ELR (cell line): ENCODE data around the gene RPL7L1.
A peak's percentile ranks its signal among the peaks of the same experiment; 100 is the strongest.
"Not testable (repeated sequence)": the region's sequence is repeated elsewhere in the genome, so short reads cannot be mapped to it uniquely, and the experiment has no call there.

Experiments used
- DNase-seq: peaks from one replicate; pipeline ENCODE4 v3.0.0-alpha.2; 2015; ENCODE audit warnings: low read depth

The RPL7L1 gene

GRCh38 chr6:42891199-42891722, 11.8 kb downstream of the RPL7L1 start:
- no peak for DNase-seq

- not testable (repeated sequence) for DNase-seq
These were observed 14.8 kb downstream of the RPL7L1 start for GRCh38 chr6:42894041-42894828.

- no peak for DNase-seq
These were observed 16.8 kb downstream of the RPL7L1 start for GRCh38 chr6:42896178-42896719.

- peak; percentile 84 for DNase-seq
These were observed 19.5 kb downstream of the RPL7L1 start for GRCh38 chr6:42898891-42899361.

- no peak for DNase-seq
These were observed 20.5 kb downstream of the RPL7L1 start for GRCh38 chr6:42899871-42900270.

- peak; percentile 90 for DNase-seq
These were observed 22.1 kb downstream of the RPL7L1 start for GRCh38 chr6:42901538-42901957.

GRCh38 chr6:42902429-42903263, 23.2 kb downstream of the RPL7L1 start:
- not testable (repeated sequence) for DNase-seq

- DNase-seq = no peak
These were observed 25.1 kb downstream of the RPL7L1 start for GRCh38 chr6:42904467-42904866.

GRCh38 chr6:42907336-42907735, 27.9 kb downstream of the RPL7L1 start:
- no peak for DNase-seq

GRCh38 chr6:42909835-42910234, 30.4 kb downstream of the RPL7L1 start:
- no peak for DNase-seq

- no peak for DNase-seq
These were observed 32.0 kb downstream of the RPL7L1 start for GRCh38 chr6:42911171-42912021.

- peak; percentile 16 for DNase-seq
These were observed 35.1 kb downstream of the RPL7L1 start for GRCh38 chr6:42914546-42914945.

GRCh38 chr6:42915732-42916131, 36.3 kb downstream of the RPL7L1 start, which contains the start of gene PTCRA:
Gene PTCRA (plus strand): TSS chr6:42916053. CDS start chr6:42916070, 17 bp downstream.
- no peak for DNase-seq

- no peak for DNase-seq
These were observed 36.9 kb downstream of the RPL7L1 start for GRCh38 chr6:42916288-42916687.

GRCh38 chr6:42921801-42922200, 42.4 kb downstream of the RPL7L1 start:
- DNase-seq = no peak

- no peak for DNase-seq
These were observed 44.2 kb downstream of the RPL7L1 start for GRCh38 chr6:42923666-42924065.

- peak; percentile 19 for DNase-seq
These were observed 45.9 kb downstream of the RPL7L1 start for GRCh38 chr6:42925248-42925857.

GRCh38 chr6:42928986-42929820, 49.8 kb downstream of the RPL7L1 start, which contains the start of gene CNPY3:
Gene CNPY3 (plus strand): TSS chr6:42929480. CDS start chr6:42929571, 91 bp downstream.
- DNase-seq = peak; percentile 99

- DNase-seq = peak; percentile 88
These were observed 50.5 kb downstream of the RPL7L1 start for GRCh38 chr6:42929821-42930360.

- DNase-seq = no peak
These were observed 53.0 kb downstream of the RPL7L1 start for GRCh38 chr6:42932412-42932811.
